ENCODE results near the gene PTPRO. TPM values are rescaled to one million over a fixed set of nuclear protein-coding genes. Genes with fewer than 3 reads are reported as not detected.

The PTPRO gene
- total and polyA plus RNA-seq, 4 donors: 29.9 to 71.8 (median 57.2) TPM

DNA sequence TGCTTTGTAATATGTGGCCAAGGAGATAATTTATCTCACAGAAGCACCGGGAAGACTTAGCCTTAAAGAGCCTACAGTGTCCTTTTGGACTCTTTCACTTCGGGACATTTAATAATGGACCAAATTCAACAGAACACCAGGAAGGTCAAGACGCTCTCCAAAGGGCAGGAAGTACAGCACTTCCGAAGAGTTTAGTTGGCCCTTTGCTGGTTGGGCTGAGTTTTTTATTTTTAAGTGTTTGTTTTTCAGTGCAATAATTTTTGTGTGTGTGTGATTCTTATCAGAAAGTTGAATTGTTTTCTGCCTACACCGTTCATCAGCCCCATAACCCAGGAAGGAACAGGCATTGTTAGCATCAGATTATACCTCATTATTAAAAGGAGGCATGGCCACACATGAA is 273.9 kb downstream of the PTPRO start:
- no peaks in the 10 kb centered on the region for H3K36me3 ChIP-seq (ENCODE audit: control insufficient read depth, insufficient read depth, low read length)
- H3K9me3 ChIP-seq (ENCODE audit: control insufficient read depth, insufficient read depth, low read length): no peaks in the 10 kb centered on the region
- H3K27me3 ChIP-seq (ENCODE audit: control insufficient read depth, insufficient read depth, low read length): no peaks in the 10 kb centered on the region
- no peaks in the 10 kb centered on the region for H3K4me1 ChIP-seq (ENCODE audit: control insufficient read depth, insufficient read depth, low read length)
- WGBS (ENCODE audit: insufficient coverage): 71% methylated on average over 2 of the region's 5 CpGs
- DNase-seq (ENCODE audit: low read depth in 4 of 6, low spot score in 6 of 6): no peak
- no peak overlapping the region for H3K27ac ChIP-seq (ENCODE audit: low read depth, low read length)
- no peak overlapping the region for H3K4me3 ChIP-seq (ENCODE audit: low read depth, low read length)

DNA sequence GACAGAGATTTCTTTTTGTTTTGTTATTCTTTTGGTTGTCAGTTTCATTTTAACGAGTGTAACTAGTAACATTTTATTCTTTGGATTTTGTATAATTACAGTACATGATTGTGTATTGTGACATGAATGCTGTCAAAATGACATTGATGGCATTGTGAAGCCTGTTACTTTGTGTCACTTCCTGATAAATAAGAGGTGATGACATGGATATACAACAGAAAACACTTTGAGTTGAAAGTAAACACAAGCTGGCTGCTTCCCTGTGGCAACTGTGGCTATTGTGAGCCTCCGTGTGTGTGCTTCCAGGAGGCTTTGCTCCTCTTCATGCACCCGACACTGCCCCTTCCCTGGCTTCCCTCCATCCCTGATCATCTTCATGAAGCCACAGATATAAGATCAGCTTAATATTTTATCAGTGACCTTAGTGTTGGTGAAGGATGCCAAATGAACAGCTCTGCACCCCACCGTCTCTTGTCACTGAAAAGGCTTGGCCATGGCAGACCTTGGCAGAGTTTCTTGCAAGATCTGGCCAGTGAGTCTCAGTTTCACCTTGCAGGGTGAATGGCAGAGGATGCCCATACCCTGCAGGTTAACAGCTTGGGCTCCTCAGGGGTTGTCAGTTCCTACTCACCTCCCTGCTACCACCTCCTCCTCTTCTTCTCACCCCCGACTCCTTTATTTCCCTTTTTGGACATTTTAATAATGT is 275.0 kb downstream of the PTPRO start:
- no peak overlapping the region for H3K27ac ChIP-seq (ENCODE audit: low read depth, low read length)
- 63% methylated on average over 2 of the region's 5 CpGs for WGBS (ENCODE audit: insufficient coverage)
- H3K27me3 ChIP-seq (ENCODE audit: control insufficient read depth, insufficient read depth, low read length): no peaks in the 10 kb centered on the region
- DNase-seq (ENCODE audit: low read depth in 4 of 6, low spot score in 6 of 6): peak in 1 of 6 donors; percentile 49
- no peak overlapping the region for H3K4me3 ChIP-seq (ENCODE audit: low read depth, low read length)
- H3K9me3 ChIP-seq (ENCODE audit: control insufficient read depth, insufficient read depth, low read length): no peaks in the 10 kb centered on the region
- H3K36me3 ChIP-seq (ENCODE audit: control insufficient read depth, insufficient read depth, low read length): no peaks in the 10 kb centered on the region
- no peaks in the 10 kb centered on the region for H3K4me1 ChIP-seq (ENCODE audit: control insufficient read depth, insufficient read depth, low read length)

DNA sequence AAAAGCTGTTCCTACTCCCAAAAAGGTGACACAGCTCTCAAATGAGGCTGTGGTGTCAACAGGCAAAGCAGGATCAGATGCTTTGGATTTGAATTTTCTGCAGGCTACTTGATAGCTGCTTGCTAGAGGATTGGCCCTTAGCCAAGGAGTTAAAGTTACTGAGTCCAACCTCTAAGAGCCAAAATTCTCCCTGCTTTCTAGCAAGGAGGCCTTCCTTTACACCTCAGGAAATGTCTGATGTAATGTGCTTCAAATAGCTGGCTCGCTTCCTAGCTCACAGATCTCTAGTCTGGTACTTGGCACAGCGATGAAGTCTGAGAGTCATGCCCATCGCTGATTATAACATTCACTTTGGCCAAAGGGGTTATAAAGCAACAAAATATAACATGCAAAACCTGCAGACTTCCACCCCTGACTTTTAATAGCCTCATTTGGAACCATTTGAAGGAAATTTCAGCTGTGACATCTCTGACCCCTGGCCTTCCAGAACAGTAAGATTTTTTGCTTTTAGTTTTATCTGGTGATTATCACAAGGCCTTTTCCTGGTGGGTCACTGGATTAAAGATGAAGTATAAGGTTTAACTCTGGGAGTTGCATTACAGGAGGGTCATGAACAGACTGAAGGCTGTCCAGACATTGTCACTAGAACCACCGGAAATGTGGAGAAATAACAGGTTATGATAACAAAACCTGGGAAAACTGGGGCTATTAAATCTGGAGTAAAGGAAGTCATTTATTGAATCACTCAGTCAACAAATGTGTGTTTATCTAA is 277.1 kb downstream of the PTPRO start:
- 32% methylated on average over 3 of the region's 4 CpGs for WGBS (ENCODE audit: insufficient coverage)
- Histone ChIP-seq H3K9me3 (ENCODE audit: control insufficient read depth, insufficient read depth, low read length) (no peaks in the 10 kb centered on the region), H3K27me3 (ENCODE audit: control insufficient read depth, insufficient read depth, low read length) (no peaks in the 10 kb centered on the region), H3K4me1 (ENCODE audit: control insufficient read depth, insufficient read depth, low read length) (no peaks in the 10 kb centered on the region), H3K36me3 (ENCODE audit: control insufficient read depth, insufficient read depth, low read length) (no peaks in the 10 kb centered on the region), H3K4me3 (ENCODE audit: low read depth, low read length) (no peak overlapping the region), H3K27ac (ENCODE audit: low read depth, low read length) (peak overlapping the region; percentile 4)
- DNase-seq (ENCODE audit: low read depth in 4 of 6, low spot score in 6 of 6): peak in 4 of 6 donors; percentile 10 to 84 (median 56)

DNA sequence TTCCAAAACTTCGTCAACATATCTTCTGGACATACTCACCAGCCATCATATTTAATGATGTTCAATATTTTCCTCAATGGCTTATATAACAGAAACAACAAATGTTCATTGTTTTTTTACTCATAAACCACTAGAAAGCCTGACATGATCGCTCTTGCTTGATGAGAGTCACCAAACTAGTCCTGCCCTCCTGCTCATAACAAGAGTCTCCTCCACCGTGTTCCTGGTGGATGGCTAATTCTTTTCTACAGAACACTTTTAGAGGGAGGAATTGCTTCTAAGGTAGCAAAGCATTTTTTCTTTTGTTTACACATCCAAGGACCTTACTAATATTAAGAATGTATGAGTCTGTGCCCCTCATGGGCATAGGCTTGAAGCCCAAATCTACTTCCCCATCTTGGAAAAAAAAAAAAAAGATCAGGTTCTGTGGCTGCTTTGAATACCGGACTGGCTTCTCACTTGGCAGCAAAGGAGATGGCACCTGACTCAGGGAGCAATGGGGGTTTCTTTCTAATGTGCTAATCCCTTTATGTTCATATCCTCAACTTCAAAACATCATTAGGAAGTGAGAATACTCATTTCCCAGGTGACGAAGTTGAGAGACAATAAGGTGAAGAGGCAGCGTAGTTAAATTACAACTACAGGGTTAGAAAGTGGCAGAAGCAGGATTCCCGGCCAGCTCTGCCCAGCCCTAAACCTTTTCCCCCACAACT is 278.1 kb downstream of the PTPRO start:
- WGBS (ENCODE audit: insufficient coverage): no CpG with 5 or more reads among the region's 7 CpGs
- no peak overlapping the region for H3K27ac ChIP-seq (ENCODE audit: low read depth, low read length)
- no peaks in the 10 kb centered on the region for H3K36me3 ChIP-seq (ENCODE audit: control insufficient read depth, insufficient read depth, low read length)
- no peak overlapping the region for H3K4me3 ChIP-seq (ENCODE audit: low read depth, low read length)
- H3K27me3 ChIP-seq (ENCODE audit: control insufficient read depth, insufficient read depth, low read length): no peaks in the 10 kb centered on the region
- no peaks in the 10 kb centered on the region for H3K9me3 ChIP-seq (ENCODE audit: control insufficient read depth, insufficient read depth, low read length)
- H3K4me1 ChIP-seq (ENCODE audit: control insufficient read depth, insufficient read depth, low read length): no peaks in the 10 kb centered on the region
- DNase-seq (ENCODE audit: low read depth in 4 of 6, low spot score in 6 of 6): no peak

DNA sequence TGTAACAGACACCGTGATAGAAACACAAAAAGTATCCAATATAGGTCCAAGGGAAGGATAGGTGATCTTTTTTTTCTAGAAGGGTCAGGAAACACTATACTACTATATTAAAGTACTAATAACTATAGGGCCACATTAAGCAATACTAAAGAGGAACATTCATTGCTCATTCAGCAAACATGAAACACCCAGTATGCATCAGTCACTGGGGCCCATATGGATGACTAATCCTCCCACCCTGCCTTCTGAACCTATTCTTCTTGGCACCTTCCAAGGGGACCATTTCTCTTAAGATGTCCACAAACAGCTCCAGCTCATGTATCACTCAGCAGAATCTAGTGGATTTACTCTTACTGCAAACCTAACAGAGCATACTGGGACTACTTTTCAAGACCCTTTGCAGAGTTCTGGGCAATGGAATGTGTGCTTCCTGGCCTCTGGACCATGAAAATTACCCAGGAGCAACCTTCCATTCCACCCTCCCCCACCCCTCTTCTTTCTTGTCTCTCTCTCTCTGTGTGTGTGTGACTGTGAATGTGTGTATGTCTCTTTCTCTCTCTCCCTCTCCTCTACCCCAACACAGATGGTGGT is 279.0 kb downstream of the PTPRO start:
- DNase-seq (ENCODE audit: low read depth in 4 of 6, low spot score in 6 of 6): no peak
- Histone ChIP-seq H3K27ac (ENCODE audit: low read depth, low read length) (no peak overlapping the region), H3K4me3 (ENCODE audit: low read depth, low read length) (no peak overlapping the region), H3K27me3 (ENCODE audit: control insufficient read depth, insufficient read depth, low read length) (no peaks in the 10 kb centered on the region), H3K36me3 (ENCODE audit: control insufficient read depth, insufficient read depth, low read length) (no peaks in the 10 kb centered on the region), H3K4me1 (ENCODE audit: control insufficient read depth, insufficient read depth, low read length) (no peaks in the 10 kb centered on the region), H3K9me3 (ENCODE audit: control insufficient read depth, insufficient read depth, low read length) (no peaks in the 10 kb centered on the region)
- no CpG with 5 or more reads among the region's 1 CpG for WGBS (ENCODE audit: insufficient coverage)

DNA sequence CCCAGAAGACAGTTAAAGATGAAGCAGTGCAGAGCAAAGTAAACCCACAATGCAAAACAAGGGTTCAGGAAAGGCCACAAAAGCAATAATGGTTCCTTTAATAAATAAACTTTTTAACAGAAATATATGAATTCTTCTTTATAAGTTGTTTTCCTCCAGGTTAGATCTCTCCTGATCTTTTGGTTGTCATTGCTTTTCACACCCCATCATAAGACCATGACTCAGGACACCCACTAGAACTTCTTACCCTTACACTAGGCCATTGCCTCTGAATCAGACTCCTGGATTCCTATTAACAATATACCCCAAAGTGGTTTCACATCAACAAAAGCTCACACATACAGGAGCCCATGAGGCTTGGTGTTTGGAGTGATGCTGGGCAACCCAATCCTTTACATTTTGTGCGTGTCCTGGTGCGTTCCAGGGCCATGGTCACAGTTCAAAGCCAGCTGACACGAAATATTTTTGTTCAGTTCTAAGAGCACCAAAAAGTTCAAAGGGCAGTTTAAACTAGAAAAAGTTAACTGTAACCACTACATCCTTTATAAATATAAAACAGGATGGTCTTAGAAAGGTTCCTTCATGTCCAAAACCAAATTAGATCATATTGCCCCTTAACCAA is 279.9 kb downstream of the PTPRO start:
- WGBS (ENCODE audit: insufficient coverage): 93% methylated on average over 2 of the region's 3 CpGs
- no peaks in the 10 kb centered on the region for H3K4me1 ChIP-seq (ENCODE audit: control insufficient read depth, insufficient read depth, low read length)

DNA sequence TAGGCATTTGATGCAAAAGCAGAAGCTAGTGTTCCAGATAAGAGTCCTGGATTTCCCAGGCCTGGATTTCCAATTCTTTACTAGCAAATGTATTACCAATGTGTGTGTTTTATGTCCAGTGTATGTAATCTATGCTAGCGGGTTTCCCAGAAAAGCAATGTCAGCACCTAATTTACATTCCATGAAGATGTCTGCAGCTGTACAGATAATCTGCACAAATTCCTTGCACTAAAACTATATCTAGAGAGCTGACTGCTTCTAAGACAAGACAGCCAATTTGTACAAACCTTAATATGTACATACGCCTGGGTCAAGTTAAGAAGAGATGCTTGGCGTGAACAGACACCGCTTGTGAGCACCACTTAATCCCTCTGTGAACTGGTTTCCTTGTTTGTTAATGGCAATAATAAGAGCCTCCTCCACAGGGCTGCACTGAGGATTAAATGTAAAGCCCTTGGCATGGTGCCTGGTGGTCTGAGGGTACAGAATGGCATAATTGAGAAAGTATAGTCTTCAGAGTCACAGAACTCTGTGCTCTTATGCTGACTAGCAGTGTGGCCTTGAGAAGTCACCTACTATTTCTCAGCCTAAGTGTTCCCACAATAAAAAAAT is 281.3 kb downstream of the PTPRO start:
- peak in 2 of 6 donors; percentile 43 to 62 for DNase-seq (ENCODE audit: low read depth in 4 of 6, low spot score in 6 of 6)
- no peak overlapping the region for H3K4me3 ChIP-seq (ENCODE audit: low read depth, low read length)

More for the DNA sequence above, 279.9 kb downstream of the PTPRO start:
- Histone ChIP-seq H3K27me3 (ENCODE audit: control insufficient read depth, insufficient read depth, low read length) (no peaks in the 10 kb centered on the region), H3K27ac (ENCODE audit: low read depth, low read length) (no peak overlapping the region), H3K36me3 (ENCODE audit: control insufficient read depth, insufficient read depth, low read length) (no peaks in the 10 kb centered on the region), H3K4me3 (ENCODE audit: low read depth, low read length) (no peak overlapping the region), H3K9me3 (ENCODE audit: control insufficient read depth, insufficient read depth, low read length) (no peaks in the 10 kb centered on the region)
- no peak for DNase-seq (ENCODE audit: low read depth in 4 of 6, low spot score in 6 of 6)

DNA sequence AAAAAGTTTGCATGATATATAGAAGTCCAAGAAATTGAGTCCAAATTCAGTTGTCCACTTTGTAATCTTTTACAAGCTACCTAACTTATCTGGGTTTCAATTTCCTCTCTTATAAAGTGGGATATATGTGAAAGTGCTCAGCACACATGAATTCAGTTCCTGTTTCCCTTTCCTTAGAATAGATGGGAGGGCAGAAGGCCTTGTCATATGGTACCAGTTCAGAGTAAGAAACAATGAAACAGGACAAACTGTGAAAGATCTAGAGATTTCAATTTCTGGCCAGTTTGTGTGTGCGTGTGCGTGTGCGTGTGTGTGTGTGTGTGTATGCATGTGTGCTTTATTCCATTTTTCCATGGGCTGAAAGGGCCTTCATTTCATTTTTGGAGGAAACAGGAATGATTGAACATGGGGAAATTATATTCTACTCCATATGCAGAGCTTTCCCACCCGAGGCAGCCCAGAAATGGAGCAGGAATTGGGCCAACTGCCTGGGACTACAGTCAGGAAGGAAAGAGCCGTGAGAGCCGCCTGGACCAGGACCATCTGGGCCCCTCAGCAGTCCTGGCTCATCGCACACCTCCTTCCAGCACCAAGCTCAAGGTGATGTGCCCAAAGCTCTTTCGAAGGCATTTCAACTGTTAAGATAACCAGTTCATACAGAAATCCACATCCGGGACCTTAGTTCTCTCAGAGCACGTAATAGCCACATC is 283.7 kb downstream of the PTPRO start:
- H3K9me3 ChIP-seq (ENCODE audit: control insufficient read depth, insufficient read depth, low read length): no peaks in the 10 kb centered on the region
- H3K4me3 ChIP-seq (ENCODE audit: low read depth, low read length): no peak overlapping the region
- no peak overlapping the region for H3K27ac ChIP-seq (ENCODE audit: low read depth, low read length)
- 85% methylated on average over 6 of the region's 10 CpGs for WGBS (ENCODE audit: insufficient coverage)
- no peaks in the 10 kb centered on the region for H3K4me1 ChIP-seq (ENCODE audit: control insufficient read depth, insufficient read depth, low read length)
- H3K36me3 ChIP-seq (ENCODE audit: control insufficient read depth, insufficient read depth, low read length): no peaks in the 10 kb centered on the region
- H3K27me3 ChIP-seq (ENCODE audit: control insufficient read depth, insufficient read depth, low read length): no peaks in the 10 kb centered on the region
- peak in 1 of 6 donors; percentile 80 for DNase-seq (ENCODE audit: low read depth in 4 of 6, low spot score in 6 of 6)

More for the DNA sequence above, 281.3 kb downstream of the PTPRO start:
- WGBS (ENCODE audit: insufficient coverage): 50% methylated on average over 2 of the region's 4 CpGs
- Histone ChIP-seq H3K27ac (ENCODE audit: low read depth, low read length) (no peak overlapping the region), H3K4me1 (ENCODE audit: control insufficient read depth, insufficient read depth, low read length) (no peaks in the 10 kb centered on the region), H3K9me3 (ENCODE audit: control insufficient read depth, insufficient read depth, low read length) (no peaks in the 10 kb centered on the region), H3K36me3 (ENCODE audit: control insufficient read depth, insufficient read depth, low read length) (no peaks in the 10 kb centered on the region), H3K27me3 (ENCODE audit: control insufficient read depth, insufficient read depth, low read length) (no peaks in the 10 kb centered on the region)
